HG03108 (cell line): ENCODE measurements around the gene SLC7A10.
"Not testable (repeated sequence)": the region's sequence is repeated elsewhere in the genome, so short reads cannot be mapped to it uniquely, and the experiment has no call there.

Experiments
- ATAC-seq: cut with Tn5 transposase; IDR thresholded peaks from one replicate; pipeline ENCODE4 v1.9.1; 2021; ENCODE audit warnings: moderate library complexity; ENCODE audit not compliant: unreplicated experiment

Gene SLC7A10

DNA sequence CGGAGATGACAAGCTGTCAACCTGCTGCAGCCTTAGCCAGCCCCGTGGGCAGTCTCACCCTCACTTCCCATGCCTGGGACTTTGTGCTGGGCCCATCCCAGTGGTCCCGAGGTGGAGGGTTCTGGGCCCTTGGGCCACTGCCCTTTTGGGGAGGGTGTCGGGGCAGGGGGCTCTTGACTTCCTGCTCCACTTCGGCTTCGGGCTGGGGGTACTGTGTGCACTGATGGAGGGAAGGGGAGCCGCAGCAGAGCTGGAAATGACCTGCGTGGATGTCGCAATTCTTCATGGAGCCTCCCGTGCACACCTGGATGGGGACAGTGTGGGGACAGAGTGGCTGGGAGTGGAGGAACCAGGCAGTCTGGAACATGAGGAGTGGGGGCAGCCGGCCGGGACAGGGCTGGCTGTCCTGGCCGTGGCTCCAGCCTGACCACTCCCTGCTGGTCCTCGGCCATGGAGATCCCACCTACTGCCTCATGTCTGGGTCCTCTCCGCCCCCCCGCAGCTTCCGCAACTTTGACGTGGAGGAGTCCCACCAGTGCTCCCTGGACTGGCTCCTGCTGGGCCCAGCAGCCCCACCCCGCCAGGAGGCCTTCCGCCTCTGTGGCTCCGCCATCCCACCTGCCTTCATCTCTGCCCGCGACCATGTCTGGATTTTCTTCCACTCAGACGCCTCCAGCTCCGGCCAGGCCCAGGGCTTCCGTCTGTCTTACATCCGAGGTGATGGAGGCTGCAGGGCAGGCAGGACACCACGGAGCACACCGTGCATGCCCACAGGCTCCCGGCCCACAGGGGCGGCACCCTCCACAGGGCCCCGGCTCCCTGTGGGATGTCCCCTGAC, 21.3 kb downstream of the SLC7A10 start:
- ATAC-seq: no peak

DNA sequence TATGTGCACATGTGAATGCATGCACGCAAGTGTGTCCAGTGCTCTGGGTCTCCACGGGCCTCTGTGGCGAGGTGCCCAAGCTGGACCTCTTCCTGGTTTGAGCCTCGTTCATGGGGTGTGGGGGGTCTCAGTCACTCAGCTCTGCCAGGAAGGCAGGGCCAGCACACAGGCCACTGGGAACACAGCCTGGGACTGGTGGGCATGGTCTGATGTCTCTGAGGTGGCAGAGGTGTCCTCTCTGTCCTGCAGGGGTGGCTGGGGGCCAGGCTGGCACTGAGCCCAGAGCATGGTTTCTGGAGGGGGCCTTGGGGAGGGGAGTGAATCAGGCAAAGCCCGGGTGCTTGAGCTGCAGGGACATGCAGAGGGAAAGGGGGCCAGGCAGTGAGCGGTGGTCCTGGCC, 22.1 kb downstream of the SLC7A10 start:
- no peak for ATAC-seq

GRCh38 chr19:33202546-33203507, 22.8 kb downstream of the SLC7A10 start:
- no peak for ATAC-seq

DNA sequence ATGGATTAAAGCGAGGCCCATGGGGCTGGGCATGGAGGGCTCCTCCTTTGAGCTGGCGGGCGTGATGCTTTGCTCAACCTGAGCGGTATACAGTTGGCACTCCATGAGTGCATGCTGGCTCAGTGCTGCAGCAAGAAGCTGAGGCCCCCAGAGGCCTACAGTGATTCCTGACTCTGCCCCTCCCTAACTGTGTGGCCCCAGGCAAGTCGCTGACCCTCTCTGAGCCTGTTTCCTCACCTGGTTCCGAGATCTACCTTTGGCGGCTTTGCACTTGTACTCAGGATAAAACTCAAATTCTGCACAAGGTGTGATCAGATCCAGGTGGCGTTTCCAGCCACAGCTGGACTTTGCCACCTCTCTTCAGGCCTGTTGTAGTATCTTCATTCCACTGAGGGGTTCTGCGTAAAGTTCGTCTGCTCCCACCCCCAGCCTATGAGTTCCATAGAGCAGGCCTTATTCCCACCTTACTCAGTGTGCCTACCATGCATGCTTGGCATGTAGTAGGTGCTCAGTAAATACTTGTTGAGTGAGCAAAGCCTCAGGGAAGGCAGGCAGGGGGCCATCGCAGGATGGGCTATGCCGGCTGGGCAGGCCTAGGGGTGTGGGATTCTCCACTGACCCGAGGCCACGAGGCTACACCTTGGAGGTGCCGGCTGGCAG, 23.6 kb downstream of the SLC7A10 start:
- ATAC-seq: no peak

- no peak for ATAC-seq
Measured at GRCh38 chr19:33201473-33201872, 24.2 kb downstream of the SLC7A10 start.

DNA sequence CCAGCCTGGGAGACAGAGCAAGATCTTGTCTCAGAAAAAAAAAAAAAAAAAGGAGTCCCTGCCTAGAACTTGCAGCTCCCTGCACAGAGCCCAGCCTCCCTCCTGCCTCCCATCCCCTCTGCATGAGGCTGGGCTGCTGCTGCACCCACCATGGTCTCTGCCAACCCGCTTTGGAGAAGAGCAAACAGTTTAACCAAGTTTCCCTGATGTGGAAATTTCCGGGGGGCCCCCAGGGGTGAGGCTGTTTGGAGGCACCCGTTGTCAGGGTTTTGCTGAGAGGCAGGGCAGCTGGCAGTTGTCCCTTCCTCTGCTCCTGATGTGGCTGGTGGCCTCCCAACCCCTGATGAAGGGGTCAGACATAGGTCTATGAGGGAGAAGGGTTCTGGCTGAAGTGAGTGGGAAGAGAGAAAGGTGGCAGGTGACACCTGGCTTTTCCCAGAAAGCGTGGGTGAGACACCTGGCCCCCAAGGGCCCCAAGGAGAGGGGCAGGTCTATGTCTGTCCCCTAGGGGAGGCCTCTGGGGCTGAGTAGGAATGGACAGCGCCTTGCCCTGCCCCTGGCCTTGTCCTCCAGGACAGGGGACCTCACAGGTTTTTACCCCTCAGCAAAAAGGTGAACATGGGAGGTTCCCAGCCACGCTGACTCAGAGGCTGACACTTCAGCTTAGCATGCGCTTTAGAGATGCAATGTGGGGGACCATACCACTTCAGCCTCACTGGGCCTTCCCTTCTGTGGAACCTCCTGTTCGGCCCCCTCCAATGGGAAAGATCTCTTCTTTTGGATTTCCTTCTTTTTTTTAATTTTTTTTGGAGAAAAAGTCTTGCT, 26.0 kb downstream of the SLC7A10 start:
- ATAC-seq: no peak

DNA sequence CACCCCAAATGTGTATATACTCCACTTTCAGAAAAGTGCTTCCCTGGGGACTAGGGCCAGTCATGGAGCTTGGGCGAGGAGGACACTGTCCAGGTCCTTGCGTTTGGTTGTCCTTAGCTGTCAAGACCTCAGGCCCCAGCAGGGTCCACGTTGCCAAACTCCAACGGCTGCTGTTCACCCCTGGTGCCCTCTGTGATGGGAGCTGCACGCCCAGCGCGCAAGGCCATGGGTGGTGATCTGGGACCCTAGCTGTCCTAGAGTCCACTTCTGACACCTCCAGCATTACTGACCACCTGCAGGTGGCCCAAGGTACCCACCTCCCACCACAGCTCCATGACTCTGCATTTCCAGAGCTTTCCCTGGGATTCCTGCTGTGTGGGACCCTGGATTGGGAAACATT, 27.5 kb downstream of the SLC7A10 start:
- ATAC-seq: no peak

GRCh38 chr19:33197591-33198000, 28.1 kb downstream of the SLC7A10 start:
- ATAC-seq: no peak

DNA sequence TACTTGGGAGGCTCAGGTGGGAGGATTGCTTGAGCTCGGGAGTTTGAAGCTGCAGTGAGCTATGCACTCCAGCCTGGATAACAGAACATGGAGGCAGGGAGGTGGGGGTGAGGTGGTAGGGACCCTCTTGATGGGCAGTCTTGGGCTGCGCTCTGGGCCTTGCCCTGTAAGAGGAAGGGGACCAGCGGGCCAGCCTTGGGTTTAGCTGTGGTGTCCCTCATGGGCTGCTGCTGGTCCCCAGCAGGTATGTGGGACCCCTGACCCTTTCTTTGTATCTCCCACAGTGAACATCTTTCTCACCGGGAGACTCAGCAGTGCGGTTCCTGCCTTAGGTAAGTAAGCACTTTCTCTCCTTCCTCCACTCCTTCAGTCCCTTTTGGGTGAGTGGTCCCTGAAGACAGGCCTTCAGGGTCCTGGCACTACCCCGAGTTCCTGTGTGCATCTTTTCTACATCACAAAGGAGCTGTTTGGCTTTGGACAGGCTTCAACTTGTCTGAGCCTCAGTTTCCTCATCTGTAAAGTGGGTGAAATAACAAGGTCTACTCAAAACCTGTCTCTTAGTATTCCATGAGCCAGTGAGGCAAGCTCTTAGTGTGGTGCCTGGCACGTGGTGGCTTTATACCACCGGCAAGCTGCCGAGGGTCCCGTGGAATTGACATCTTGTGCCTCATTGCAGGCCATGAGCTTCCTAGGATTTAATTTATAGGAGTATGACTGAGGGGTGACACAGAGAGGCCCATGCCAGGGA, 29.0 kb downstream of the SLC7A10 start:
- ATAC-seq: no peak

- no peak for ATAC-seq
Measured at GRCh38 chr19:33195645-33196347, 29.9 kb downstream of the SLC7A10 start.

DNA sequence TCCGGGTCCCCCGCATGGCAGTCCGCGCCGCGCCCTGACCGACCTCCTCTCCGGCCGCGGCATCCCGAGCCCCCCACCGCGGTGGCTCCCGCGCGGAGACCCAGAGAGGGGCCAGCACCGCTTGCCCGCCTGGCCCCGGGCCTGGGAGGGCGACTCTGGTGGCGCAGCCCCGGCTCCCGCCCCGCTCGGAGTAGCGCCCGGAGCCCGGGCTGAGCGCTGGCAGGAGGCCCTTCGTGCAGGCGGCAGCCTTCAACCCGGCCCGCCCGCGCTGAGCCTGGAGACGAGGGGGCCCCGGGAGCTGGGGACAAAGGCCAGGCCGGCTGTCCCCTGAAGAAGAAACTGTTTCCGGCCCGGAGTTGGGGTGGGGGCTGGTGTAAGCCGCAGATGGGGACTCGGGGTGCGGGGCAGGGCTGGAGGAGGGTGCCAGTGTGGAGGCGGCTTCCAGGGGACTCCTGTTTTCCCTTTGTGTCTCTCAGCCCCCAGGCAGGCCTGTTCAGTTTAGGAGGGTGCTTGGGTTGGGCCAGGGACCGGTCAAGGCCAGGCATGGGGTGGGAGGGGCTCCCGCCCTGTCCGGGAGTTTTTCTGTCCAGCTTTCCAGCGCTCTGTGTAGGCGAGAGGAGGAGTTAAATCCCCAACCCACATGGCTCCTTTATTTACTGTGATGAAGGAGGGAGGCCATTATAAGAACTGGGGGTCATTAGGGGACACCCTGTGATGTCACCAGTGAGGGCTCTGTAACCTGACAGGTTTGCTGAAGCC, 30.6 kb downstream of the SLC7A10 start:
- no peak for ATAC-seq

GRCh38 chr19:33194532-33194885, 31.1 kb downstream of the SLC7A10 start:
- ATAC-seq: no peak

GRCh38 chr19:33193865-33194362, 31.7 kb downstream of the SLC7A10 start, which contains the start of gene LRP3:
Gene LRP3 (plus strand): TSS chr19:33194330. CDS start chr19:33194786, 456 bp downstream.
- ATAC-seq: no peak

DNA sequence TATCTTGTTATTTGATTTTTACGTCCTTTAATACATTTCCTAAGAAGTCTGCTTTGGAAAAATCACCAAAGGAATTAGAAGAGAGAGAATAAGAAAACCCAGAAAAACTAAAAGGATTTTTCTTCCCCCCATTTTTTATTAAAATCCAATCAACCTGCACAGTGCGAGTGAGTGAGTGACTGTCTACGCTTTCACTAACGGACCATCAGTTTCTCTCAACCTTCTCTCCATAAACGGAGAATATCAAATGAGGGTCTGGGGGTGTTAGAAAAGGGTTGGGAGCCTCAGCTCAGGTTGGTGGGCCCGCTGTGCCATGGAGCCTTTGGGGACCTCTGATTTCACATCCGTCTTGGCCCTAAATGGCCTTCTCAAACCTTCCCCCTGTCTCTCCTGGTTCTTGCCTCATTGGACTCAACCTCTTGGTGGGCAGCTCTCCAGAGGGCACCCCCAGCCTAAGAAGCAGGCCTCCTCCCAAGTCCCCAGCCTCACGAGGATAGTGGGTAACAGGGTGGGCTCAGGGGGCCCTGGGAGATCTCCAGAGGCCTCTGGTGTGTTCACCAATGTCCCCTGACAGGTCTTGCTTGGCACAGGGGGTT, 32.3 kb downstream of the SLC7A10 start:
- no peak for ATAC-seq

GRCh38 chr19:33192010-33192409, 33.6 kb downstream of the SLC7A10 start:
- ATAC-seq: no peak

- no peak for ATAC-seq
Measured at GRCh38 chr19:33191501-33191900, 34.1 kb downstream of the SLC7A10 start.

- not testable (repeated sequence) for ATAC-seq
Measured at GRCh38 chr19:33191092-33191491, 34.6 kb downstream of the SLC7A10 start.

DNA sequence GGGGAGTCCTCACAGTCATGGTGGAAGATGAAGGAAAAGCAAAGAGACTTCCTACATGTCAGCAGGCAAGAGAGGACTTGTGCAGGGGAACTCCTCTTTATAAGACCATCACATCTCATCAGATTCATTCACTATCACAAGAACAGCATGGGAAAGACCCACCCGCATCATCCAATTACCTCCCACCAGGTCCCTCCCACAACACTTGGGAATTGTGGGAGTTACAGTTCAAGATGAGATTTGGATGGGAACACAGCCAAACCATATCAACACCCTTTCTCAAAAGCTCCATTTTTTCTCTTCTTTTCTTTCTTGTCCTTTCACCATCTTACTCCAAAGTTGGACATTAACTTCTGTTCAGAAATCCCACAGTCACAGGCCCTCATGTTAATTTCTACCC, 36.2 kb downstream of the SLC7A10 start:
- ATAC-seq: no peak
